ENCODE data around the gene MYH10. TPM values are rescaled to one million over a fixed set of nuclear protein-coding genes. Genes with fewer than 3 reads are reported as not detected.

The MYH10 gene
- total and polyA plus RNA-seq, 4 donors: 9.1 to 79.1 (median 25.9) TPM

DNA sequence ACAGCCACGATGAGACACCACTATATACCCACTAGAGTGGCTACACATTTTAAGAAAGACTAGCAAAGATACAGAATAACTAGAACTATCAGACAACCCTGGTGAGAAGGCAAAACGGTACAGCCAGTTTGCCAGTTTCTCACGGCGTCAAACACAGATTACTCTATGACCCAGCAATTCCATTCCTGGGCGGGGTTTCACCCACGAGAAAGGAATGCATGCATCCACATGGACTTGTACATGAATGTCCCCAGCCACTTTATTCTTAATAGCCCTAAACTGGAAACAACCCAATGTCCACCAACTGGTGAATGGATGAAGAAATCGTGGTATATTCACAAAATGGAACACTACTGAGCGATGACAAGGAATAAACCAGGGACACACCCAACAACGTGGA, 74.5 kb downstream of the MYH10 start:
- Histone ChIP-seq H3K27me3 (ENCODE audit: control insufficient read depth in 4 of 4, insufficient read depth in 4 of 4, low read length in 3 of 4) (no peaks in the 10 kb centered on the region), H3K36me3 (ENCODE audit: control insufficient read depth in 4 of 4, insufficient read depth in 3 of 4, low read depth in 1 of 4, low read length in 3 of 4) (peaks cover 0 to 5% (median 2%) of the 10 kb centered on the region in 4 donors), H3K4me3 (ENCODE audit: low read depth in 1 of 3, low read length in 3 of 3) (no peak overlapping the region), H3K27ac (ENCODE audit: low read depth in 1 of 2, low read length in 2 of 2) (no peak overlapping the region), H3K4me1 (ENCODE audit: control insufficient read depth in 4 of 4, insufficient read depth in 4 of 4, low read length in 3 of 4) (no peaks in the 10 kb centered on the region), H3K9me3 (ENCODE audit: control insufficient read depth in 4 of 4, low read length in 3 of 4) (no peaks in the 10 kb centered on the region), H3K9ac (ENCODE audit: low read depth in 1 of 2, low read length in 2 of 2) (no peak overlapping the region)
- WGBS: 94% methylated on average over 9 of the region's 9 CpGs
- TF ChIP-seq HNF4G (IDR thresholded peaks at IDR 0.05): no peak
- TF ChIP-seq EGR1 (IDR thresholded peaks at IDR 0.05; ENCODE audit: low read depth in 2 of 2): no peak
- TF ChIP-seq FOXA1 (IDR thresholded peaks at IDR 0.05): no peak
- no peak for TF ChIP-seq FOXA2 (IDR thresholded peaks at IDR 0.05)
- no peak for DNase-seq (ENCODE audit: low spot score)

DNA sequence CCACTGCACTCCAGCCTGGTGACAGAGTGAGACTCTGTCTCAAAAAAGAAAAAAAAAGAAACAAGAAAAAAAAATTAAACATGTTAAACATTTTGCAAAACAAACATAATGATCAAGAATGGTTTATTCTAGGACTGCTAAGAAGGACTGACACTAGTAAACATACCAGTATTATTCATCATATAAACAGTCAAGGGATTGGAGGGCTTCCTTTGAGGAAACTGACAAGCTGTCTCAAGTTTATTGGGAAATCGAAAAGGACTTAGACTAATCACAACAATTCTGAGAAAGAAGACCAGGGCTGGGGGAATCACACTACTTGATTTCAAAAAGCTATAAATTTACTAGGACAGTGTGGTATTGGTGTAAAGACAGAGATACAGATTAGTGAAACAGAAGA, 75.5 kb downstream of the MYH10 start:
- no peak for DNase-seq (ENCODE audit: low spot score)
- TF ChIP-seq HNF4A (conservative IDR thresholded peaks at IDR 0.05) (no peak), TAF1 (conservative IDR thresholded peaks at IDR 0.05) (no peak), YY1 (IDR thresholded peaks at IDR 0.05) (no peak), NR2F2 (IDR thresholded peaks at IDR 0.05) (no peak), EGR1 (IDR thresholded peaks at IDR 0.05; ENCODE audit: low read depth in 2 of 2) (no peak), FOXA2 (IDR thresholded peaks at IDR 0.05) (no peak), SP1 (IDR thresholded peaks at IDR 0.05) (no peak), RXRA (IDR thresholded peaks at IDR 0.05) (no peak), HNF4G (IDR thresholded peaks at IDR 0.05) (no peak), FOXA1 (IDR thresholded peaks at IDR 0.05) (no peak), GABPA (IDR thresholded peaks at IDR 0.05 in 1 of 2, conservative IDR thresholded peaks at IDR 0.05 in 1 of 2) (no peak), RAD21 (IDR thresholded peaks at IDR 0.05) (no peak), JUND (IDR thresholded peaks at IDR 0.05) (no peak)
- TF ChIP-seq, protein P1, sequence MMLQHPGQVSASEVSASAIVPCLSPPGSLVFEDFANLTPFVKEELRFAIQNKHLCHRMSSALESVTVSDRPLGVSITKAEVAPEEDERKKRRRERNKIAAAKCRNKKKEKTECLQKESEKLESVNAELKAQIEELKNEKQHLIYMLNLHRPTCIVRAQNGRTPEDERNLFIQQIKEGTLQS (IDR thresholded peaks at IDR 0.05): no peak
- TF ChIP-seq, protein P2, sequence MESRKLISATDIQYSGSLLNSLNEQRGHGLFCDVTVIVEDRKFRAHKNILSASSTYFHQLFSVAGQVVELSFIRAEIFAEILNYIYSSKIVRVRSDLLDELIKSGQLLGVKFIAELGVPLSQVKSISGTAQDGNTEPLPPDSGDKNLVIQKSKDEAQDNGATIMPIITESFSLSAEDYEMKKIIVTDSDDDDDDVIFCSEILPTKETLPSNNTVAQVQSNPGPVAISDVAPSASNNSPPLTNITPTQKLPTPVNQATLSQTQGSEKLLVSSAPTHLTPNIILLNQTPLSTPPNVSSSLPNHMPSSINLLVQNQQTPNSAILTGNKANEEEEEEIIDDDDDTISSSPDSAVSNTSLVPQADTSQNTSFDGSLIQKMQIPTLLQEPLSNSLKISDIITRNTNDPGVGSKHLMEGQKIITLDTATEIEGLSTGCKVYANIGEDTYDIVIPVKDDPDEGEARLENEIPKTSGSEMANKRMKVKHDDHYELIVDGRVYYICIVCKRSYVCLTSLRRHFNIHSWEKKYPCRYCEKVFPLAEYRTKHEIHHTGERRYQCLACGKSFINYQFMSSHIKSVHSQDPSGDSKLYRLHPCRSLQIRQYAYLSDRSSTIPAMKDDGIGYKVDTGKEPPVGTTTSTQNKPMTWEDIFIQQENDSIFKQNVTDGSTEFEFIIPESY (IDR thresholded peaks at IDR 0.05): no peak
- TF ChIP-seq, protein P3, sequence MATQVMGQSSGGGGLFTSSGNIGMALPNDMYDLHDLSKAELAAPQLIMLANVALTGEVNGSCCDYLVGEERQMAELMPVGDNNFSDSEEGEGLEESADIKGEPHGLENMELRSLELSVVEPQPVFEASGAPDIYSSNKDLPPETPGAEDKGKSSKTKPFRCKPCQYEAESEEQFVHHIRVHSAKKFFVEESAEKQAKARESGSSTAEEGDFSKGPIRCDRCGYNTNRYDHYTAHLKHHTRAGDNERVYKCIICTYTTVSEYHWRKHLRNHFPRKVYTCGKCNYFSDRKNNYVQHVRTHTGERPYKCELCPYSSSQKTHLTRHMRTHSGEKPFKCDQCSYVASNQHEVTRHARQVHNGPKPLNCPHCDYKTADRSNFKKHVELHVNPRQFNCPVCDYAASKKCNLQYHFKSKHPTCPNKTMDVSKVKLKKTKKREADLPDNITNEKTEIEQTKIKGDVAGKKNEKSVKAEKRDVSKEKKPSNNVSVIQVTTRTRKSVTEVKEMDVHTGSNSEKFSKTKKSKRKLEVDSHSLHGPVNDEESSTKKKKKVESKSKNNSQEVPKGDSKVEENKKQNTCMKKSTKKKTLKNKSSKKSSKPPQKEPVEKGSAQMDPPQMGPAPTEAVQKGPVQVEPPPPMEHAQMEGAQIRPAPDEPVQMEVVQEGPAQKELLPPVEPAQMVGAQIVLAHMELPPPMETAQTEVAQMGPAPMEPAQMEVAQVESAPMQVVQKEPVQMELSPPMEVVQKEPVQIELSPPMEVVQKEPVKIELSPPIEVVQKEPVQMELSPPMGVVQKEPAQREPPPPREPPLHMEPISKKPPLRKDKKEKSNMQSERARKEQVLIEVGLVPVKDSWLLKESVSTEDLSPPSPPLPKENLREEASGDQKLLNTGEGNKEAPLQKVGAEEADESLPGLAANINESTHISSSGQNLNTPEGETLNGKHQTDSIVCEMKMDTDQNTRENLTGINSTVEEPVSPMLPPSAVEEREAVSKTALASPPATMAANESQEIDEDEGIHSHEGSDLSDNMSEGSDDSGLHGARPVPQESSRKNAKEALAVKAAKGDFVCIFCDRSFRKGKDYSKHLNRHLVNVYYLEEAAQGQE (IDR thresholded peaks at IDR 0.05): no peak
- TF ChIP-seq, protein P4, sequence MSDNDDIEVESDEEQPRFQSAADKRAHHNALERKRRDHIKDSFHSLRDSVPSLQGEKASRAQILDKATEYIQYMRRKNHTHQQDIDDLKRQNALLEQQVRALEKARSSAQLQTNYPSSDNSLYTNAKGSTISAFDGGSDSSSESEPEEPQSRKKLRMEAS (IDR thresholded peaks at IDR 0.05): no peak
- TF ChIP-seq, protein P5, sequence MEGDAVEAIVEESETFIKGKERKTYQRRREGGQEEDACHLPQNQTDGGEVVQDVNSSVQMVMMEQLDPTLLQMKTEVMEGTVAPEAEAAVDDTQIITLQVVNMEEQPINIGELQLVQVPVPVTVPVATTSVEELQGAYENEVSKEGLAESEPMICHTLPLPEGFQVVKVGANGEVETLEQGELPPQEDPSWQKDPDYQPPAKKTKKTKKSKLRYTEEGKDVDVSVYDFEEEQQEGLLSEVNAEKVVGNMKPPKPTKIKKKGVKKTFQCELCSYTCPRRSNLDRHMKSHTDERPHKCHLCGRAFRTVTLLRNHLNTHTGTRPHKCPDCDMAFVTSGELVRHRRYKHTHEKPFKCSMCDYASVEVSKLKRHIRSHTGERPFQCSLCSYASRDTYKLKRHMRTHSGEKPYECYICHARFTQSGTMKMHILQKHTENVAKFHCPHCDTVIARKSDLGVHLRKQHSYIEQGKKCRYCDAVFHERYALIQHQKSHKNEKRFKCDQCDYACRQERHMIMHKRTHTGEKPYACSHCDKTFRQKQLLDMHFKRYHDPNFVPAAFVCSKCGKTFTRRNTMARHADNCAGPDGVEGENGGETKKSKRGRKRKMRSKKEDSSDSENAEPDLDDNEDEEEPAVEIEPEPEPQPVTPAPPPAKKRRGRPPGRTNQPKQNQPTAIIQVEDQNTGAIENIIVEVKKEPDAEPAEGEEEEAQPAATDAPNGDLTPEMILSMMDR (IDR thresholded peaks at IDR 0.05; ENCODE audit: low read depth, low read length, missing input control): no peak
- Histone ChIP-seq H3K4me1 (ENCODE audit: control insufficient read depth in 4 of 4, insufficient read depth in 4 of 4, low read length in 3 of 4) (no peaks in the 10 kb centered on the region), H3K9me3 (ENCODE audit: control insufficient read depth in 4 of 4, low read length in 3 of 4) (no peaks in the 10 kb centered on the region), H3K9ac (ENCODE audit: low read depth in 1 of 2, low read length in 2 of 2) (no peak overlapping the region), H3K4me3 (ENCODE audit: low read depth in 1 of 3, low read length in 3 of 3) (no peak overlapping the region), H3K27ac (ENCODE audit: low read depth in 1 of 2, low read length in 2 of 2) (no peak overlapping the region), H3K27me3 (ENCODE audit: control insufficient read depth in 4 of 4, insufficient read depth in 4 of 4, low read length in 3 of 4) (no peaks in the 10 kb centered on the region), H3K36me3 (ENCODE audit: control insufficient read depth in 4 of 4, insufficient read depth in 3 of 4, low read depth in 1 of 4, low read length in 3 of 4) (no peaks in the 10 kb centered on the region)
- WGBS: 86% methylated on average over 1 of the region's 1 CpG

Measured in liver (tissue), 9 donors.